Measurements from ENCODE around the gene PPARG.
A peak's percentile ranks its signal among the peaks of the same experiment; 100 is the strongest.
"Not testable (repeated sequence)": the region's sequence is repeated elsewhere in the genome, so short reads cannot be mapped to it uniquely, and the experiment has no call there.

Gene PPARG

GRCh38 chr3:12445523-12446240 is 156.8 kb downstream of the PPARG start:
- DNase-seq, result no peak

GRCh38 chr3:12446298-12446697 is 157.4 kb downstream of the PPARG start:
- DNase-seq, result no peak

GRCh38 chr3:12447075-12447474 is 158.2 kb downstream of the PPARG start:
- DNase-seq, result no peak

- not testable (repeated sequence) for DNase-seq
These were observed 159.7 kb downstream of the PPARG start for GRCh38 chr3:12448404-12449202.

GRCh38 chr3:12449889-12450682 is 161.2 kb downstream of the PPARG start:
- no peak for DNase-seq

- no peak for DNase-seq
These were observed 162.6 kb downstream of the PPARG start for GRCh38 chr3:12451481-12451880.

- DNase-seq, result no peak
These were observed 163.1 kb downstream of the PPARG start for GRCh38 chr3:12451960-12452359.

GRCh38 chr3:12452361-12453330 is 163.8 kb downstream of the PPARG start:
- DNase-seq, result no peak

- DNase-seq, result peak; percentile 1
These were observed 165.4 kb downstream of the PPARG start for GRCh38 chr3:12454076-12454815.

- no peak for DNase-seq
These were observed 165.9 kb downstream of the PPARG start for GRCh38 chr3:12454816-12455121.

GRCh38 chr3:12455740-12456139 is 166.9 kb downstream of the PPARG start:
- DNase-seq, result peak; percentile 1

GRCh38 chr3:12456441-12456840 is 167.6 kb downstream of the PPARG start:
- DNase-seq, result no peak

- DNase-seq, result not testable (repeated sequence)
These were observed 168.5 kb downstream of the PPARG start for GRCh38 chr3:12457380-12457779.

GRCh38 chr3:12458901-12459300 is 170.0 kb downstream of the PPARG start:
- no peak for DNase-seq

GRCh38 chr3:12460127-12460526 is 171.3 kb downstream of the PPARG start:
- DNase-seq, result no peak

- no peak for DNase-seq
These were observed 172.3 kb downstream of the PPARG start for GRCh38 chr3:12461097-12461649.

GRCh38 chr3:12462159-12462947 is 173.5 kb downstream of the PPARG start:
- no peak for DNase-seq

GRCh38 chr3:12463686-12464085 is 174.8 kb downstream of the PPARG start:
- DNase-seq, result no peak

- no peak for DNase-seq
These were observed 175.3 kb downstream of the PPARG start for GRCh38 chr3:12464181-12464580.

- DNase-seq, result no peak
These were observed 176.4 kb downstream of the PPARG start for GRCh38 chr3:12465151-12465835.
